OCI-M1 (cell line): ENCODE results near the gene TMEM161A.
"Not testable (repeated sequence)": the region's sequence is repeated elsewhere in the genome, so short reads cannot be mapped to it uniquely, and the experiment has no call there.

Experiments
- DNase-seq: peaks from one replicate; lab custom pipeline; 2025; lab: John Stamatoyannopoulos, UW

The TMEM161A gene

GRCh38 chr19:19155495-19156219 lies 17.4 kb upstream of the TMEM161A start:
- no peak for DNase-seq

GRCh38 chr19:19154768-19155494 lies 16.7 kb upstream of the TMEM161A start:
- no peak for DNase-seq

GRCh38 chr19:19152668-19153384 lies 14.5 kb upstream of the TMEM161A start:
- DNase-seq = no peak

GRCh38 chr19:19151418-19151817 lies 13.1 kb upstream of the TMEM161A start:
- DNase-seq = no peak

- no peak for DNase-seq
These were observed 11.2 kb upstream of the TMEM161A start for GRCh38 chr19:19149435-19149834.

GRCh38 chr19:19148504-19148903 lies 10.2 kb upstream of the TMEM161A start:
- DNase-seq = not testable (repeated sequence)

- no peak for DNase-seq
These were observed 9.1 kb upstream of the TMEM161A start for GRCh38 chr19:19147344-19147743.

- DNase-seq = no peak
These were observed 8.6 kb upstream of the TMEM161A start for GRCh38 chr19:19146865-19147264.

GRCh38 chr19:19145684-19146608 lies 7.7 kb upstream of the TMEM161A start:
- peak; percentile 87 for DNase-seq

GRCh38 chr19:19145281-19145680 lies 7.0 kb upstream of the TMEM161A start:
- DNase-seq = no peak

GRCh38 chr19:19142347-19142746 lies 4.1 kb upstream of the TMEM161A start:
- no peak for DNase-seq

GRCh38 chr19:19140476-19140875 lies 2.2 kb upstream of the TMEM161A start:
- DNase-seq = no peak

GRCh38 chr19:19139876-19140229 lies 1.6 kb upstream of the TMEM161A start:
- DNase-seq = no peak

GRCh38 chr19:19137556-19138108 lies 646 bp downstream of the TMEM161A start:
- DNase-seq = peak; percentile 23

GRCh38 chr19:19135713-19136112 lies 2.6 kb downstream of the TMEM161A start:
- DNase-seq = not testable (repeated sequence)

- no peak for DNase-seq
These were observed 3.6 kb downstream of the TMEM161A start for GRCh38 chr19:19134687-19135158.

GRCh38 chr19:19133985-19134384 lies 4.3 kb downstream of the TMEM161A start:
- DNase-seq = no peak

- no peak for DNase-seq
These were observed 5.4 kb downstream of the TMEM161A start for GRCh38 chr19:19132912-19133311.

GRCh38 chr19:19131989-19132388 lies 6.3 kb downstream of the TMEM161A start:
- DNase-seq = no peak

GRCh38 chr19:19126102-19126501 lies 12.2 kb downstream of the TMEM161A start:
- DNase-seq = no peak

GRCh38 chr19:19123386-19123785 lies 14.9 kb downstream of the TMEM161A start:
- DNase-seq = no peak
